Renal pelvis (tissue), 12 donors: ENCODE results near the gene AXIN1. TPM values are rescaled to one million over a fixed set of nuclear protein-coding genes. Genes with fewer than 3 reads are reported as not detected.
"Not testable (repeated sequence)": the region's sequence is repeated elsewhere in the genome, so short reads cannot be mapped to it uniquely, and the experiment has no call there.

Experiments
- DNase-seq: peaks from one replicate; pipeline ENCODE4 v3.0.0-alpha.2; 2013
- long read RNA-seq, 16 experiments: transcript quantifications; one replicate each; lab custom pipeline, GENCODE V29; 2026
- polyA plus RNA-seq, 3 donors: library from polyadenylated mRNA; unstranded; fragments of 120-200 nt; gene quantifications; one replicate each; pipeline ENCODE4 v1.2.1, GENCODE V29; 2013; ENCODE audit not compliant: insufficient read length in 3 of 3

AXIN1 gene, protein sequence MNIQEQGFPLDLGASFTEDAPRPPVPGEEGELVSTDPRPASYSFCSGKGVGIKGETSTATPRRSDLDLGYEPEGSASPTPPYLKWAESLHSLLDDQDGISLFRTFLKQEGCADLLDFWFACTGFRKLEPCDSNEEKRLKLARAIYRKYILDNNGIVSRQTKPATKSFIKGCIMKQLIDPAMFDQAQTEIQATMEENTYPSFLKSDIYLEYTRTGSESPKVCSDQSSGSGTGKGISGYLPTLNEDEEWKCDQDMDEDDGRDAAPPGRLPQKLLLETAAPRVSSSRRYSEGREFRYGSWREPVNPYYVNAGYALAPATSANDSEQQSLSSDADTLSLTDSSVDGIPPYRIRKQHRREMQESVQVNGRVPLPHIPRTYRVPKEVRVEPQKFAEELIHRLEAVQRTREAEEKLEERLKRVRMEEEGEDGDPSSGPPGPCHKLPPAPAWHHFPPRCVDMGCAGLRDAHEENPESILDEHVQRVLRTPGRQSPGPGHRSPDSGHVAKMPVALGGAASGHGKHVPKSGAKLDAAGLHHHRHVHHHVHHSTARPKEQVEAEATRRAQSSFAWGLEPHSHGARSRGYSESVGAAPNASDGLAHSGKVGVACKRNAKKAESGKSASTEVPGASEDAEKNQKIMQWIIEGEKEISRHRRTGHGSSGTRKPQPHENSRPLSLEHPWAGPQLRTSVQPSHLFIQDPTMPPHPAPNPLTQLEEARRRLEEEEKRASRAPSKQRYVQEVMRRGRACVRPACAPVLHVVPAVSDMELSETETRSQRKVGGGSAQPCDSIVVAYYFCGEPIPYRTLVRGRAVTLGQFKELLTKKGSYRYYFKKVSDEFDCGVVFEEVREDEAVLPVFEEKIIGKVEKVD
- 10 to 100 TPM; 21.9 to 22.9 (median 22.7) TPM for polyA plus RNA-seq
- long read RNA-seq, donor 1, partial matches to known transcripts, result 0 of 1 reads
- long read RNA-seq, donor 1, other reads (novel, unspliced or antisense), result 0 of 1 reads
- long read RNA-seq, donor 2, partial matches to known transcripts, result 0 of 7 reads
- long read RNA-seq, donor 2, other reads (novel, unspliced or antisense), result 0 of 7 reads
- long read RNA-seq, donor 3, partial matches to known transcripts, result 0 of 2 reads
- long read RNA-seq, donor 3, other reads (novel, unspliced or antisense), result 0 of 2 reads
- long read RNA-seq, donor 4, partial matches to known transcripts, result 0 of 3 reads
- long read RNA-seq, donor 4, other reads (novel, unspliced or antisense), result 0 of 3 reads
- long read RNA-seq, donor 5, partial matches to known transcripts, result 29 of 31 reads
- long read RNA-seq, donor 5, other reads (novel, unspliced or antisense), result 0 of 31 reads
- long read RNA-seq, donor 6, partial matches to known transcripts, result 0 of 2 reads
- long read RNA-seq, donor 6, other reads (novel, unspliced or antisense), result 0 of 2 reads
- long read RNA-seq, donor 7, partial matches to known transcripts, result 11 of 21 reads
- long read RNA-seq, donor 7, other reads (novel, unspliced or antisense), result 7 of 21 reads
- long read RNA-seq, donor 8, partial matches to known transcripts, result 0 of 1 reads
- long read RNA-seq, donor 8, other reads (novel, unspliced or antisense), result 0 of 1 reads
- long read RNA-seq, donor 9, partial matches to known transcripts, result 12 of 26 reads
- long read RNA-seq, donor 9, other reads (novel, unspliced or antisense), result 12 of 26 reads
- long read RNA-seq, donor 10, partial matches to known transcripts, result 187 of 190 reads
- long read RNA-seq, donor 10, other reads (novel, unspliced or antisense), result 0 of 190 reads
- long read RNA-seq, donor 11, partial matches to known transcripts, result 5 of 14 reads
- long read RNA-seq, donor 11, other reads (novel, unspliced or antisense), result 6 of 14 reads
- long read RNA-seq, donor 12, partial matches to known transcripts, result 0 of 4 reads
- long read RNA-seq, donor 12, other reads (novel, unspliced or antisense), result 0 of 4 reads
- long read RNA-seq, donor 13, partial matches to known transcripts, result 0 of 5 reads
- long read RNA-seq, donor 13, other reads (novel, unspliced or antisense), result 0 of 5 reads
- long read RNA-seq, donor 14, result 0 reads
- long read RNA-seq, donor 15, result 0 reads
- long read RNA-seq, donor 16, partial matches to known transcripts, result 0 of 3 reads
- long read RNA-seq, donor 16, other reads (novel, unspliced or antisense), result 0 of 3 reads

DNA sequence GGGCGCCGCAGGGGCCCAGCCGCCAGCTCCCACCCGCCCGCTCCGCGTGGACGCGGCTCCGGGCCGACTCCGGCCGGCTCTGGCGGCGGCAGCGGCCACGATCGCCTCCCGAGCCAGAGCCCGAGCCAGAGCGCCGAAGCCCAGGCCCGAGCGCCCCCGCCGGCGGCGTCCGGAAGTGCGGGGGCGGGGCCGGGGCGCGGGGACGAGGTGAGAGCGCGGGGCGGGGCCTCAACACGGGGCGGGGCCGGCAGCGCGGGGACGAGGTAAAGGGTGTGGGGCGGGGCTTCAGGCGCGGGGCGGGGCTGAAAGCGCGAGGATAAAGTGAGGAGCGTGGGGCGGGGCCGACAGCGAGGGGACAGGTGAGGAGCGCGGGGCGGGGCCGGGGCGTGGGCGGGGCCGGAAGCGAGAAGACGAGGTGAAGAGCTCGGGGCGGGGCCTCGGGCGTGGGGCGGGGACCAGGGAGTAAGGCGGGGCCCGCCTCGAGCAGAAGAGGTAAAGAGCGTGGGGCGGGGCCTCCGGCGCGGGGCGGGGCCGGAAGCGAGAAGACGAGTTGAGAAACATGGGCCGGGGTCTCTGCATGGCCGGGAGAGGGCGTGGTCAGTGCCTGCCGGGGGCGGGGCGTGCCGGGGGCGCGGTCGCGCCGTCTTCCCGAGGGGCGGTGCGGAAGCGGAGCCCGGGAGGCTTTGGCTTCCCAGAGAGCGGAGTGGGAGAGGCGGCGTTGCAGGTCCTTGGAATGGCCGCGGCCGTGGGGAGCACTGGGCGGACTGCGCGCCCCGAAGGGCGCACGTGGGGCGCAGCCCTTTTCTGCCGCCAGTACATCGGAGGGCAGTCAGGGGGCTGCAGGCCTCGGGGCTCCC, at the start of gene AXIN1:
Gene AXIN1 (minus strand): TSS at position 177 of the 857 bp plus-strand sequence. CDS start 5,698 bp downstream, outside the sequence.
- peak; percentile 96 for DNase-seq

DNA sequence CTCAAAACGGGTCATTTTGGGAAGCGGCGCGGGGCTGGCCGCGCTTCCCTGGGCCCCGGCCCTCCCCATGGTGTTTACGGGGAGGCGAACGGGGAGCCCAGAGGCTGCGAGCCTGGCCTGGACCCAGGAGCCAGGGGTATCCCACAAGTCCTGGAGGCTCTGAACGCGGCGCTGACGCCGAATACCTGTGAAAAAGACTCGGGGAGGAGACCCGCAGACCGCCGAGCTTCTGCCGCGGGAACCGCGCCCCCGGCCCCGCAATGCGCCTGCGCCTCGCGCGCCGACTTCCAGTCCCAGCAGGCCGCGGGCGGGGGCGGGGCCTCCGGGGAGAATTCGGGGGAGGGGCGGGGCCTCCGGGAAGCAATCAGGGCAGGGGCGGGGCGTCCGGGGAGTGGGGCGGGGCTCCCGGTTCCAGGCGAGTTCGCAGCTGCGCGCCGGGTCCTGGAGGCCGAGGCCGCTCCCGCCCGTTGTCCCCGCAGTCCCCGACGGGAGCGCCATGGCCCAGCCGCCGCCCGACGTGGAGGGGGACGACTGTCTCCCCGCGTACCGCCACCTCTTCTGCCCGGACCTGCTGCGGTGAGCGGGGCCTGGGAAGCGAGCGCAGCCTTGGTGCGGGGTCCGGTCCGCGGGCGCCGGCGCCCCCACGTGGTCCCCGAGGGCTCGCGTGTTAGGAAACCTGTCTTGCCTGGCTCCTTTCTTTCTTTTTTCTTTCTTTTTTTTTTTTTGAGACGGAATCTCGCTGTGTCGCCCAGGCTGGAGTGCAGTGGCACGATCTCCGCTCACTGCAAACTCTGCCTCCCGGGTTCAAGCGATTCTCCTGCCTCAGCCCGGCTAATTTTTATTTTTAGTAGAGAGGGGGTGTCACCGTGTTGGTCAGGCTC, 49.2 kb upstream of the AXIN1 start, which contains the start of gene DECR2:
Gene DECR2 (plus strand): TSS at position 418 of the 881 bp plus-strand sequence. CDS start 79 bp downstream, at position 497.
- peak; percentile 92 for DNase-seq

DNA sequence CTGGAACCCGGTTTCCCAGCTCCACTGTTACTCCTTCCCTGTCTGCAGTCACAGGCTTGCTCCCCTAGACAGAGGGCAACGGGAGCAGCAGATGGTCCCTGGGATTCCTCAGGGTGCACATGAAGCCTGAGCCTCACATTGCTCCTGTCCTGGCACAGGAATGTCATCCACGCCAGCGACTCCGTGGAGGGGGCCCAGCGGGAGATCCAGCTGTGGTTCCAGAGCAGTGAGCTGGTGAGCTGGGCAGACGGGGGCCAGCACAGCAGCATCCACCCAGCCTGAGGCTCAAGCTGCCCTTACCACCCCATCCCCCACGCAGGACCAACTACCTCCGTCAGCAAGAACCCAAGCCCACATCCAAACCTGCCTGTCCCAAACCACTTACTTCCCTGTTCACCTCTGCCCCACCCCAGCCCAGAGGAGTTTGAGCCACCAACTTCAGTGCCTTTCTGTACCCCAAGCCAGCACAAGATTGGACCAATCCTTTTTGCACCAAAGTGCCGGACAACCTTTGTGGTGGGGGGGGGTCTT, 47.6 kb upstream of the AXIN1 start:
- no peak for DNase-seq

- no peak for DNase-seq
Measured at GRCh38 chr16:399340-400019, 47.0 kb upstream of the AXIN1 start.

DNA sequence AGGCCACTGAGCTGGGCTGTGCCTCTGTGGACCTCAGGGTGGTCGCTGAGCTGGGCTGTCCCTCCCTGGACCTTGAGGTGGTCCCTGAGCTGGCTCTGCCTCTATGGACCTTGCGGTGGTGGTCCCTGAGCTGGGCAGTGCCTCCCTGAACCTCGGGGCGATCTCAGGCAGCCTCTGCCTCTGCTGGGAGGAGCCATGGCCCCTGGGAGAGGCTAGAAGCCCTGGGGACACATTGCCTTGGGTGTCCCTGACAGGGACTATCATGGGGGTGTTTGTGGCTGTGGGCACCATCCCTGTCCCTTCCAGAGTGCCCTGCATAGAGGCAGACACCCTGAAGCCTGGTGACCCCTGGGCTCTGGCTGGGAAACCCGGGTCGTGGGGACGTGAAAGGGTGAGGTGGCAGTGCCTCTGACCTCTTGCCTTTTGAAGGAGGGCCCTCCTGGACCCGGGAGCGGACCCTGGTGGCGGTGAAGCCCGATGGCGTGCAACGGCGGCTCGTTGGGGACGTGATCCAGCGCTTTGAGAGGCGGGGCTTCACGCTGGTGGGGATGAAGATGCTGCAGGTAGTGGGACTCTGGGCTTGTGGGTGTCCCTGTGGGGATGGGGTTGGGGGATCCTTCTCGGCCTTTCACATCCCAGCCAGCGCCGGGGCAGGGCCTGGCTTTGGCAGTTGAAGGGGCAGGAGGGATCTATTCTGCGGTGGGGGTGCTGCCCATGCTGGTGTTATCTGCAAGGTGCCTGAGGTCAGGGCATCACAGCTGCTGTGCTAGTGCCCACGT, 46.2 kb upstream of the AXIN1 start:
- DNase-seq, result no peak

DNA sequence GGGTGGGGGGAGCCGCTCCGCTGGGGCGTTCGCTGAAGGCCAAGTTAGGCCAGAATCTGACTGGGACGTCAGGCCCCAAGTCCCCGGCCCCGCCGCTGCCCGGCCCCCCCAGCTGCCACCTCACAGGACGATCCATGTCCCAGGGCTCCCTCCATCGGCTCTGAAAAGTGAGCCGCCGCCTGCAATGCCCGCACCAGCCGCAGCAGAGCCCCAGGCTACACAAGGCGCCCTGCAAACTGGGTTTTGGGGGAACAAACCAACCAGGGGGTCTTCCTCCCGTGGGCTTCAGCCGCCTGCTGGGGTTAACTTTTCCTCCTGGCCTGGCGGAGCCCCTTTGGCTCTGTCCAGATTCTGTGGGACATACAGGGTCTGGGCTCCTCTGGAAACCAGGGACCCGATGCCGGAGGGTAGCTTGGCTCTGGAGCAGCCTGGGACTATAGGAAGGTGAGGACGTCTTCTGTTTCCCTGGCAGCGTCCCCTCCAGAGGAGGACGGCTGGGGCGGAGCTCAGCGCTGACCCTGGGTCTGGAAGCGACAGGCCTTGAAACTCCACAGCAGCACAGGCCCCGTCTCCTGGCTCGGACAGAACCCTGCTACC, 45.3 kb upstream of the AXIN1 start:
- peak; percentile 84 for DNase-seq

GRCh38 chr16:397135-397661, 44.7 kb upstream of the AXIN1 start, which contains the start of gene NME4:
TSS of gene NME4 (plus strand) at chr16:397199. CDS start at chr16:397223, 24 bp downstream.
- no peak for DNase-seq

DNA sequence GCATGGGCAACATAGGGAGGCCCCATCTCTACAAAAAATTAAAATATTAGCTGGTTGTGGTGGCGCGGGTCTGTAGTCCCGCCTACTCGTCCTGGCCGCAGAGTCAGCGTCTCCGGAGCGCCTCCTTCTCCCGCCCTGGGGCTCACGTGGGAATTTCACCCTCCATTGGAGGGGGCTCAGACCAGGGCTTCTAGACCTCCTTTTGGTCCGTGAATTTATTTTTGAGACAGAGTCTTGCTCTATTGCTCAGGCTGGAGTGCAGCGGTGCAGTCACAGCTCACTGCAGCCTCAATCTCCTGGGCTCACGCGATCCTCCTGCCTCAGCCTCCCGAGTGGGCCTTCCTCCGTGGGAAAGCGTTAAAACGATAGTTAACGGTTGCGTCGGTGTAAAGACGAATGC, 44.1 kb upstream of the AXIN1 start:
- DNase-seq, result no peak

DNA sequence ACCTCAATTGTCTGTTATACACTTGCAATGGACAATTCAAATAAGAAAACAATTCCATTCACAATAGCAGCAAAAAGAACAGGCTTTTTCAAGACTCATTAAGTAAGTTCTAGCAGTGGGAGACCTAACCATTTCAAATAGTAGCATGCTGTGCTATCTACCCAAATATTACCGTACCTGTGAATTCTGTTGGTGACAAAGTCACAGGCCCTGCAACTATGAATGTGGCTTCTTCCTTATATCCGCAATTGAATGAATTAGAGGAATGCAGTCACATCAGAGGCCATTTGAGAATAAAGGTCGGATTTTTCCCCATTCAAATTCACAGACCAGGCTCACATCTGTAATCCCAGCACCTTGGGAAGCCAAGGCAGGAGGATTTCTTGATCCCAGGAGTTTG, 43.7 kb upstream of the AXIN1 start:
- DNase-seq, result no peak

DNA sequence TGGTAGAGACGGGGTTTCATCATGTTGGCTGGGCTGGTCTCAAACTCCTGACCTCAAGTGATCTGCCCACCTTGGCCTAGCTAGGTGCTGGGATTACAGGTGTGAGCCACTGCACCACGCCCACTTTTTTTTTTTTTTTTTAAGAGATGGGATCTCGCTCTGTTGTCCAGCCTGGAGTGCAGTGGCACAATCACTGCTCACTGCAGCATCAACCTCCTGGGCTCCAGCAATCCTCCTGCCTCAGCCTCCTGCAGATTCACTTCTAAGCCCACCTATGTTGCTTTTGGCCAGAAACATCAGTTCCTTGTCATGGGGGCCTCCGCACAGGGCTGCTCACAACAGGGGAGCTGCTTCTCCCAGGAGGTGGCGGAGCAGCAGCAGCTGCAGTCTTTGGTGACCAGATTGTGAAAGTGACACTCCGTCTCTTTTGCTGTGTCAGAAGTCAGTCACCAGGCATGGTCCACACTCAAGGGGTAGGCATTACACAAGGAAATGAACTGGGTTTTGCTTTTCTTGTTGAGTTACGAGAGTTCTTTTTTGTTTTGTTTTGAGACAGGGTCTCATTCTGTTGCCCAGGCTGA, 40.0 kb upstream of the AXIN1 start:
- no peak for DNase-seq

DNA sequence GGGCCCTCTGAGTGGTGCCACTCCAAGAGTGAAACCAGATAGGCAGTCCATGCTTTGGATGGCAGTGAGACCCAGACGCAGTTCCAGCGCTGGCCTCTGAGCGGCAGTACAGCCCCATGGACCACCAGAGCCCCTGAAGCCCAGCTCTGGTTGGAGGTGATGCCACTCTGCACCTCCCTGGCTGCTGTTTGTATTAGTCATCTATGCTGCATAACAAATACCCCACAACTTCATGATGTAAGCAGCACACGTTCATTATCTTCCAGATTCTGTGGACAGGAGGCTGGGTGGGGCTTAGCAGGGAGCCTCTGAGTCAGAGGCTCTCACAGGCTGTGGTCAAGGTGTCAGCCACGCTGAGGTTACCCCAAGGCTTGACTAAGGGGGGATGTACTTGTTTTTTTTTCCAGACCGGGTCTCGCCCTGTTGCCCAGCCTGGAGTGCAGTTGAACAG, 39.4 kb upstream of the AXIN1 start:
- no peak for DNase-seq

- no peak for DNase-seq
Measured at GRCh38 chr16:389352-389751, 36.8 kb upstream of the AXIN1 start.

GRCh38 chr16:387761-388666, 35.5 kb upstream of the AXIN1 start:
- not testable (repeated sequence) for DNase-seq
